Measurements from ENCODE around the gene EPHX1.
"Not testable (repeated sequence)": the region's sequence is repeated elsewhere in the genome, so short reads cannot be mapped to it uniquely, and the experiment has no call there.

EPHX1 gene

GRCh38 chr1:225809842-225810578 is at the start of gene EPHX1:
Gene EPHX1 (plus strand): TSS chr1:225810124. CDS start chr1:225828730, 18,606 bp downstream.
- DNase-seq, result no peak

- no peak for DNase-seq
Observed at GRCh38 chr1:225760531-225760930, 49.4 kb upstream of the EPHX1 start.

GRCh38 chr1:225761395-225761794 is 48.5 kb upstream of the EPHX1 start:
- DNase-seq, result not testable (repeated sequence)

- peak; percentile 32 for DNase-seq
Observed at GRCh38 chr1:225762002-225762441, 47.9 kb upstream of the EPHX1 start.

- no peak for DNase-seq
Observed at GRCh38 chr1:225762444-225762843, 47.5 kb upstream of the EPHX1 start.

- DNase-seq, result no peak
Observed at GRCh38 chr1:225763716-225764548, 46.0 kb upstream of the EPHX1 start.

GRCh38 chr1:225765982-225766674 is 43.8 kb upstream of the EPHX1 start:
- no peak for DNase-seq

GRCh38 chr1:225766967-225767633 is 42.8 kb upstream of the EPHX1 start:
- DNase-seq, result peak; percentile 32

- no peak for DNase-seq
Observed at GRCh38 chr1:225767634-225768540, 42.0 kb upstream of the EPHX1 start.

- peak; percentile 73 for DNase-seq
Observed at GRCh38 chr1:225768662-225769426, 41.1 kb upstream of the EPHX1 start.

GRCh38 chr1:225769687-225770086 is 40.2 kb upstream of the EPHX1 start:
- no peak for DNase-seq

- no peak for DNase-seq
Observed at GRCh38 chr1:225770561-225771248, 39.2 kb upstream of the EPHX1 start.

GRCh38 chr1:225771661-225772322 is 38.1 kb upstream of the EPHX1 start:
- no peak for DNase-seq

- peak; percentile 24 for DNase-seq
Observed at GRCh38 chr1:225772323-225772768, 37.6 kb upstream of the EPHX1 start.

GRCh38 chr1:225772848-225773247 is 37.1 kb upstream of the EPHX1 start:
- DNase-seq, result no peak

- DNase-seq, result no peak
Observed at GRCh38 chr1:225774281-225775147, 35.4 kb upstream of the EPHX1 start.

GRCh38 chr1:225776294-225776693 is 33.6 kb upstream of the EPHX1 start:
- DNase-seq, result no peak

GRCh38 chr1:225777058-225777582 is 32.8 kb upstream of the EPHX1 start:
- DNase-seq, result no peak
